AG04450 (cell line): ENCODE results near the gene MACROD2. TPM values are rescaled to one million over a fixed set of nuclear protein-coding genes. Genes with fewer than 3 reads are reported as not detected.

Experiments
- CTCF ChIA-PET: fragments of 300-600, 350-600 bp; formaldehyde crosslinking; extraction: SDS; loops from one replicate; lab custom pipeline; 2022; ENCODE audit warnings: antibody characterized with exemption, inconsistent platforms; lab: Charles Lee
- POLR2A ChIA-PET: fragments of 350-600 bp; formaldehyde crosslinking; extraction: SDS; loops from one replicate; lab custom pipeline; 2021; ENCODE audit warnings: antibody characterized with exemption, inconsistent platforms; lab: Yijun Ruan, JAX
- DNase-seq: peaks from one replicate; pipeline ENCODE4 v3.0.0-alpha.2; 2011; ENCODE audit warnings: low read depth, low spot score
- H3K27ac ChIP-seq: one replicate; pipeline ENCODE4 v1.5.1; 2012; ENCODE audit warnings: low read depth, low read length, control low read depth
- H3K27me3 ChIP-seq: one replicate; pipeline ENCODE4 v1.6.0; 2012; ENCODE audit warnings: low read length; ENCODE audit not compliant: control insufficient read depth, insufficient read depth
- H3K4me3 ChIP-seq: 2 replicates; pipeline ENCODE4 v1.5.1; 2011; ENCODE audit warnings: mild to moderate bottlenecking, low read depth, low read length, control low read depth
- H3K9me3 ChIP-seq: 2 replicates; pipeline ENCODE4 v1.5.1; 2012; ENCODE audit warnings: low read length; ENCODE audit not compliant: control insufficient read depth, insufficient read depth
- polyA plus RNA-seq: library from polyadenylated mRNA; depleted of rRNA; stranded (reverse); fragments of >200 nt; gene quantifications from 2 replicates; pipeline ENCODE4 v1.2.3, GENCODE V29; 2011
- TF ChIP-seq, protein P1 (sequence below): IDR thresholded peaks from 2 replicates; pipeline ENCODE4 v1.5.1; 2011; ENCODE audit warnings: low read depth, low read length, control low read depth, inconsistent platforms

The MACROD2 gene
- polyA plus RNA-seq, 1 experiment, result 0.02 TPM

DNA sequence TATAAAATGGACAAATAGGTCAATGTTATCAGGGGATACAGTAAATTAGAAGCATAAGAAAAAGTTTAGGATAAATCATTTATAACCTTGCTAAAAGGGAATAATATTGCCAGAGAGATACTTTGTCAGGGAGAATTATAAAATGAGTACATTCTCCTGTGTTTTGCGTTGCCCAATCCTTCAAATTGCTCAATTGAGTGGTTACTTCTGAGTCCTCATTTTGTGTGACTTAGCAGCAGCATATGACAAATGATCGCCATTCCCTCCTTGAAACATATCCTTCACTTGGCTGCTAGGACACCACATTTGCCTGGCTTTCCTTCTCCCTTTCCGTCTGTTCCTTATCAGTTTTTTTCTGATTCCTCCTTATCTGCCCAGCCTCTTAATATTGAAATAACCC is 448.8 kb downstream of the MACROD2 start:
- CTCF ChIA-PET, result no interaction called here
- Histone ChIP-seq H3K27ac (no peak overlapping the region), H3K4me3 (no peak overlapping the region), H3K9me3 (no peaks in the 10 kb centered on the region), H3K27me3 (no peaks in the 10 kb centered on the region)
- TF ChIP-seq, protein P1, sequence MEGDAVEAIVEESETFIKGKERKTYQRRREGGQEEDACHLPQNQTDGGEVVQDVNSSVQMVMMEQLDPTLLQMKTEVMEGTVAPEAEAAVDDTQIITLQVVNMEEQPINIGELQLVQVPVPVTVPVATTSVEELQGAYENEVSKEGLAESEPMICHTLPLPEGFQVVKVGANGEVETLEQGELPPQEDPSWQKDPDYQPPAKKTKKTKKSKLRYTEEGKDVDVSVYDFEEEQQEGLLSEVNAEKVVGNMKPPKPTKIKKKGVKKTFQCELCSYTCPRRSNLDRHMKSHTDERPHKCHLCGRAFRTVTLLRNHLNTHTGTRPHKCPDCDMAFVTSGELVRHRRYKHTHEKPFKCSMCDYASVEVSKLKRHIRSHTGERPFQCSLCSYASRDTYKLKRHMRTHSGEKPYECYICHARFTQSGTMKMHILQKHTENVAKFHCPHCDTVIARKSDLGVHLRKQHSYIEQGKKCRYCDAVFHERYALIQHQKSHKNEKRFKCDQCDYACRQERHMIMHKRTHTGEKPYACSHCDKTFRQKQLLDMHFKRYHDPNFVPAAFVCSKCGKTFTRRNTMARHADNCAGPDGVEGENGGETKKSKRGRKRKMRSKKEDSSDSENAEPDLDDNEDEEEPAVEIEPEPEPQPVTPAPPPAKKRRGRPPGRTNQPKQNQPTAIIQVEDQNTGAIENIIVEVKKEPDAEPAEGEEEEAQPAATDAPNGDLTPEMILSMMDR, result no peak
- no peak for DNase-seq
- POLR2A ChIA-PET, result no interaction called here

DNA sequence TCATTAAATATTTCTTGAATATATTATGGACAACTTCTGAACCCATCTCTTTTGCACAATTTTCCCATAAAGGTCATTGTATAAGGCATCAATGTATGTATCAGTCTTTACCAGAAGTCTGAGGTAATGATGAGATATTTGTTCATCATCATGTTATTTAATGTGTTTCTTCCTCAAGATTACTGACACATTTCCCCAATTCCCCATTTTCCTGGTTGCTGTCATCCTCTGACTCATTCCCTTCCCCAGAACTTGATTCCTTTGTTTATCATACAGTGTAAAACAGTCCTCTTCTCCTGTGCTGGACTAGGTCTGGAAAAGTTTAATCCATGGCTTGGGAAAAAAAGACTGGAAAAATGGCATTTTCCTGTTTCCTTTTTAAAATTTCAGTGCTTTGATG is 450.0 kb downstream of the MACROD2 start:
- CTCF ChIA-PET, result no interaction called here
- Histone ChIP-seq H3K9me3 (no peaks in the 10 kb centered on the region), H3K27ac (no peak overlapping the region), H3K4me3 (no peak overlapping the region), H3K27me3 (no peaks in the 10 kb centered on the region)
- DNase-seq, result peak; percentile 24
- POLR2A ChIA-PET, result no interaction called here
- TF ChIP-seq, protein P1, result no peak

DNA sequence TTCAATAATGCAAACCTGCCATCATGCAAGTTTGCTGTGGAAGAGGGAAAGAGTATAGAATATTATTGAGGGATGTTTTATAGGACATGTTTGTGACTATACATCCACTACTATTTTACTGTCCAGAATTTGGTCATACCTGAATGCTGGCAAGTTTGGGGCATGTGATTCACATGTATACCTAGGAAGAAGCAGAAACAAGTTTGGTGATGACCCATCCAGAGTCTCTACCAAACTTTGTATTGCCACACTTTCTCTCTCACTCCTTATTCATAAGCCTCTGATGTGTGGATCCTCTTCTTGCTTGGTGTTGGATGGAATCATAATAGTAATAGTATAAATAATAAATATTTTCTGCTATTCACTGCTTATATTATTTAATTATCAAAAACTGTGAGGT is 450.6 kb downstream of the MACROD2 start:
- Histone ChIP-seq H3K27me3 (no peaks in the 10 kb centered on the region), H3K4me3 (no peak overlapping the region), H3K9me3 (no peaks in the 10 kb centered on the region), H3K27ac (no peak overlapping the region)
- TF ChIP-seq, protein P1, result no peak
- DNase-seq, result no peak
- POLR2A ChIA-PET, result no interaction called here
- CTCF ChIA-PET, result no interaction called here

DNA sequence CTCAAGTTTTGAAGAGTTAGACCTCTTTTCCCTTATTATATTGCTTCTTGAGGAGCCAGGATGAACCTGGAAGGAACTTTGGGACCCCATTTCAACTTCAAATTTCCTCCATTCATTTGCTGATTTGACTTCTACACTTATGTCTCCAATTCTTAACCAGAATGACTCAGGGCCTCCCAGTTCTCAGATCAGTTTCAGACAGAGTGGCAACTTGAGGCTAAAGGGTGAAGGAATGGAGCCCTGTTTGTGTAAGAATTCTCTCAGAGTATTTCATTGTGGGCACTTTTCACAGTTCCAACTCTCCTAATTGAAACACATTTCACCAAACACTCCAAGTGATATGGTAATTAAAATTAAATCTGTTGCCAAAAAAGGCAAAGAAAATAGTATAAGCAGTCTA is 451.1 kb downstream of the MACROD2 start:
- H3K9me3 ChIP-seq, result no peaks in the 10 kb centered on the region
- TF ChIP-seq, protein P1, result no peak
- H3K27ac ChIP-seq, result no peak overlapping the region
- ChIA-PET CTCF (no interaction called here), POLR2A (no interaction called here)
- H3K4me3 ChIP-seq, result no peak overlapping the region
- no peak for DNase-seq
- H3K27me3 ChIP-seq, result no peaks in the 10 kb centered on the region

GRCh38 chr20:14449323-14449722 is 454.0 kb downstream of the MACROD2 start:
- CTCF ChIA-PET, result no interaction called here

More at GRCh38 chr20:14449323-14449722, 454.0 kb downstream of the MACROD2 start:
- Histone ChIP-seq H3K4me3 (no peak overlapping the region), H3K27ac (no peak overlapping the region), H3K9me3 (no peaks in the 10 kb centered on the region), H3K27me3 (no peaks in the 10 kb centered on the region)
- TF ChIP-seq, protein P1, result no peak
- no peak for DNase-seq
- POLR2A ChIA-PET, result no interaction called here
